ENCODE results near the gene PROX1. TPM values are rescaled to one million over a fixed set of nuclear protein-coding genes. Genes with fewer than 3 reads are reported as not detected.

The PROX1 gene
- total RNA-seq, 2 donors from 2014 or later = 1.5 to 3.9 TPM

DNA sequence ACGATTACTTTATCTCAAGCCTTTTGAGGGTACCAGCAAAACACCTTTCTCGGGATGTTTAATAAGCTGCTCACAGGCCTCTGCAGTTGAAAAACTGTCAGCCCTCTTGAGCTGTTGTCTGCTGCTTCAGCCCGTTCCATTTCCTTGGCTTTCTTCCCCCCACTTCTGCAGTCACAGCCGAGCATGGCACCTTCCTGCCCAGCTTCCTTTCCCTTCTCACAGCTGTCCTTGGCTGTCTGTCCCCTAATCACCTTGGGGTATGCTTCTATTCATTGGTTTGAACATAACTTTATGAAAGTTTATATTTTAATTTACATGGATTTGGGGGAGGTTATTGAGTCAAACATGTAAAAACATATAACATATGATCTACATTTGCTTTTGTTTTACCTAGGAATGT, 6.9 kb upstream of the PROX1 start:
- Histone ChIP-seq H3K36me3 (ENCODE audit: control insufficient read depth, insufficient read depth, low read length) (no peaks in the 10 kb centered on the region), H3K9ac (ENCODE audit: extremely low read depth, low read length, poor library complexity, severe bottlenecking) (no peak overlapping the region), H3K4me1 (ENCODE audit: control insufficient read depth, insufficient read depth, low read length) (peaks cover 15% of the 10 kb centered on the region), H3K27ac (ENCODE audit: low read depth, low read length) (no peak overlapping the region), H3K4me3 (ENCODE audit: low read length) (no peak overlapping the region), H3K27me3 (ENCODE audit: control insufficient read depth, insufficient read depth, low read length, poor library complexity, severe bottlenecking) (peaks cover 81% of the 10 kb centered on the region), H3K9me3 (ENCODE audit: control insufficient read depth, low read length) (no peaks in the 10 kb centered on the region)
- Mint-ChIP-seq H3K4me1 (peaks cover 60% of the 10 kb centered on the region), H3K27ac (no peak overlapping the region), H3K36me3 (ENCODE audit: low read depth) (no peaks in the 10 kb centered on the region), H3K9me3 (no peaks in the 10 kb centered on the region), H3K27me3 (ENCODE audit: insufficient read depth) (peaks cover 89% of the 10 kb centered on the region), H3K4me3 (peak overlapping the region; percentile 8)
- TF ChIP-seq, protein P1, sequence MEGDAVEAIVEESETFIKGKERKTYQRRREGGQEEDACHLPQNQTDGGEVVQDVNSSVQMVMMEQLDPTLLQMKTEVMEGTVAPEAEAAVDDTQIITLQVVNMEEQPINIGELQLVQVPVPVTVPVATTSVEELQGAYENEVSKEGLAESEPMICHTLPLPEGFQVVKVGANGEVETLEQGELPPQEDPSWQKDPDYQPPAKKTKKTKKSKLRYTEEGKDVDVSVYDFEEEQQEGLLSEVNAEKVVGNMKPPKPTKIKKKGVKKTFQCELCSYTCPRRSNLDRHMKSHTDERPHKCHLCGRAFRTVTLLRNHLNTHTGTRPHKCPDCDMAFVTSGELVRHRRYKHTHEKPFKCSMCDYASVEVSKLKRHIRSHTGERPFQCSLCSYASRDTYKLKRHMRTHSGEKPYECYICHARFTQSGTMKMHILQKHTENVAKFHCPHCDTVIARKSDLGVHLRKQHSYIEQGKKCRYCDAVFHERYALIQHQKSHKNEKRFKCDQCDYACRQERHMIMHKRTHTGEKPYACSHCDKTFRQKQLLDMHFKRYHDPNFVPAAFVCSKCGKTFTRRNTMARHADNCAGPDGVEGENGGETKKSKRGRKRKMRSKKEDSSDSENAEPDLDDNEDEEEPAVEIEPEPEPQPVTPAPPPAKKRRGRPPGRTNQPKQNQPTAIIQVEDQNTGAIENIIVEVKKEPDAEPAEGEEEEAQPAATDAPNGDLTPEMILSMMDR (conservative IDR thresholded peaks at IDR 0.05) = no peak
- 48 to 52% methylated on average over 3 to 4 of the region's 4 CpGs for WGBS, 2 experiments (ENCODE audit: insufficient coverage in 1 of 2, insufficient read length in 1 of 2)
- DNase-seq = peak; percentile 50

DNA sequence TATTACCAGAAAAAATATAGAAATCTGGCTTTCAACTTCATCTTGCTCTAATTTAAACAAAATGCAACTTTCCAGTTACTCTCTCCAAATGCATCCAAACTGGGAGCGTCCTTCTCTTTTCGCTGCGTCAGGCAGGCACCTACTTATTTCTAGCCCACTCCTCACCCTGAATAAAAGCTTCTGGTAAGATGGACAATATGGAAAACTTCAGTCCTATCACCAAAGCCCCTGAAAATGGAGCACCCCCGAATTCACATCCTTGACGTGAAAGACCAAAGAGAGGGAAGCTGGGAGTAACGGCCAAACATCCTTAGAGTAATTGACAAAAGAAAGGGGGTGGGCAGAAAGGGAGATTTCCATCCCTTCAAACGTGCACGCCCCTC, 5.5 kb upstream of the PROX1 start:
- Mint-ChIP-seq H3K27ac (no peak overlapping the region), H3K36me3 (ENCODE audit: low read depth) (no peaks in the 10 kb centered on the region), H3K9me3 (no peaks in the 10 kb centered on the region), H3K27me3 (ENCODE audit: insufficient read depth) (peaks cover 96% of the 10 kb centered on the region), H3K4me1 (peaks cover 57% of the 10 kb centered on the region), H3K4me3 (peak overlapping the region; percentile 78)
- Histone ChIP-seq H3K27me3 (ENCODE audit: control insufficient read depth, insufficient read depth, low read length, poor library complexity, severe bottlenecking) (peaks cover 95% of the 10 kb centered on the region), H3K4me3 (ENCODE audit: low read length) (peak overlapping the region; percentile 73), H3K36me3 (ENCODE audit: control insufficient read depth, insufficient read depth, low read length) (no peaks in the 10 kb centered on the region), H3K9ac (ENCODE audit: extremely low read depth, low read length, poor library complexity, severe bottlenecking) (no peak overlapping the region), H3K4me1 (ENCODE audit: control insufficient read depth, insufficient read depth, low read length) (peaks cover 20% of the 10 kb centered on the region), H3K27ac (ENCODE audit: low read depth, low read length) (no peak overlapping the region), H3K9me3 (ENCODE audit: control insufficient read depth, low read length) (no peaks in the 10 kb centered on the region)
- WGBS, 2 experiments (ENCODE audit: insufficient coverage in 1 of 2, insufficient read length in 1 of 2) = 6 to 13% methylated on average over 4 to 8 of the region's 8 CpGs
- DNase-seq = no peak
- TF ChIP-seq, protein P1 (conservative IDR thresholded peaks at IDR 0.05) = no peak

DNA sequence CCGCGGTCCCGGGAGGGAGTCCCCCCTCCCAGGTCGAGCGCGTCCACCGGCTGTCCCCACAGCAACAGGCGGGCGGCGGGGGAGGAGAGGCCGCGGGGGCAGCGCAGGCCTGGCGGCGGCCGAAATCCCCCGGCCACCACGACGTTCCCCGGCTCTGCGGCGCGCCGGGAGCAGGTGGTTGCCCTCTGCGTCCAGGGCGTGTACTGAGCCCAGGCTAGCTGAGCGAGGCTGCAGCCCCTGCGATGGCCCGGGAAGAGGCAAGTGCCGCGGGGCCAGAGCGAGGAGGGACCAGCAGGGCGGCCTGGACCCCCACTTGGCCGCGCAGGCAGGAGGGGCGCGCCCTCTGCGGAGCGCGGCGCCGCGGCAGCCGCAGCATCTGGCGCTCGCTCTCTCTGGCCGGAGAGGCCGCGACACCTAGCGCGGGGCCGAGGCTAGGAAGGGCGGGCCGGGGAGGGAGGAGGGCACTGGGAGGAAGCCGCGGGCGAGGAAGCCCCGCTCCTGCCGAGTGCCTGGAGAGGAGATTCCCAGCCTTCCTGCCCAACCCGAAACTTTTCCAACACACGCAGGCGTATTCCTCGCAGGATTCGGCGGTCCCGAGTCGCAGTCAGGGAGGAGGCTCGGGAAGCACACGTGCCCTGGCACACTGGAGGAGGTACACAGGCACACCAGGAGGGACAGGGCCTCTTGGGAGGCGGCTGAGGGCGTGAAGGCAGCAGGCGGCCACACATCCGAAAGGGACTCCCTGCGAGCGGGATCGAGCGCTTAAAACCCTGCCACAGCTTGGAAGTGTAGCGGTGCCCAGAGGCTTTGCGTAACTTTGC, 4.9 kb upstream of the PROX1 start:
- Mint-ChIP-seq H3K27ac (no peak overlapping the region), H3K4me3 (peak overlapping the region; percentile 78), H3K4me1 (peaks cover 52% of the 10 kb centered on the region), H3K27me3 (ENCODE audit: insufficient read depth) (peaks cover 95% of the 10 kb centered on the region), H3K36me3 (ENCODE audit: low read depth) (no peaks in the 10 kb centered on the region), H3K9me3 (no peaks in the 10 kb centered on the region)
- Histone ChIP-seq H3K9ac (ENCODE audit: extremely low read depth, low read length, poor library complexity, severe bottlenecking) (no peak overlapping the region), H3K9me3 (ENCODE audit: control insufficient read depth, low read length) (no peaks in the 10 kb centered on the region), H3K27me3 (ENCODE audit: control insufficient read depth, insufficient read depth, low read length, poor library complexity, severe bottlenecking) (peaks cover 91% of the 10 kb centered on the region), H3K36me3 (ENCODE audit: control insufficient read depth, insufficient read depth, low read length) (no peaks in the 10 kb centered on the region), H3K27ac (ENCODE audit: low read depth, low read length) (no peak overlapping the region), H3K4me1 (ENCODE audit: control insufficient read depth, insufficient read depth, low read length) (peaks cover 20% of the 10 kb centered on the region), H3K4me3 (ENCODE audit: low read length) (peak overlapping the region; percentile 73)
- DNase-seq = peak; percentile 91
- TF ChIP-seq, protein P1 (conservative IDR thresholded peaks at IDR 0.05) = peak; percentile 48
- WGBS, 2 experiments (ENCODE audit: insufficient coverage in 1 of 2, insufficient read length in 1 of 2) = 0 to 1% methylated on average over 25 to 79 of the region's 79 CpGs

Measured in endodermal cell (in vitro differentiated cells).